HG02938 (cell line): Measurements from ENCODE around the gene FGD6.
"Not testable (repeated sequence)": the region's sequence is repeated elsewhere in the genome, so short reads cannot be mapped to it uniquely, and the experiment has no call there.

Experiments
- ATAC-seq: cut with Tn5 transposase; IDR thresholded peaks from one replicate; pipeline ENCODE4 v1.9.1; 2021; ENCODE audit warnings: mild to moderate bottlenecking, moderate library complexity; ENCODE audit not compliant: unreplicated experiment

The FGD6 gene

GRCh38 chr12:95096852-95097251, 120.4 kb downstream of the FGD6 start:
- ATAC-seq: no peak

- ATAC-seq: no peak
Measured at GRCh38 chr12:95096378-95096777, 120.9 kb downstream of the FGD6 start.

GRCh38 chr12:95095866-95096265, 121.4 kb downstream of the FGD6 start:
- ATAC-seq: not testable (repeated sequence)

GRCh38 chr12:95089462-95089861, 127.8 kb downstream of the FGD6 start:
- no peak for ATAC-seq

- ATAC-seq: peak; percentile 47
Measured at GRCh38 chr12:95088379-95088778, 128.9 kb downstream of the FGD6 start.

- no peak for ATAC-seq
Measured at GRCh38 chr12:95085612-95086011, 131.7 kb downstream of the FGD6 start.

- ATAC-seq: no peak
Measured at GRCh38 chr12:95083938-95084337, 133.3 kb downstream of the FGD6 start.

- ATAC-seq: no peak
Measured at GRCh38 chr12:95083471-95083870, 133.8 kb downstream of the FGD6 start.

GRCh38 chr12:95077341-95077740, 139.9 kb downstream of the FGD6 start:
- ATAC-seq: no peak

GRCh38 chr12:95074766-95075165, 142.5 kb downstream of the FGD6 start:
- ATAC-seq: no peak

- ATAC-seq: peak; percentile 4
Measured at GRCh38 chr12:95073698-95074520, 143.4 kb downstream of the FGD6 start.

- ATAC-seq: peak; percentile 94
Measured at GRCh38 chr12:95072900-95073697, 144.2 kb downstream of the FGD6 start, which contains the start of gene NR2C1. Gene NR2C1, minus strand, starts transcription at chr12:95073618. Its CDS starts 6,234 bp downstream, at chr12:95067384.

- no peak for ATAC-seq
Measured at GRCh38 chr12:95070378-95070777, 146.9 kb downstream of the FGD6 start.

GRCh38 chr12:95066091-95066855, 151.0 kb downstream of the FGD6 start:
- ATAC-seq: no peak

GRCh38 chr12:95060951-95061350, 156.3 kb downstream of the FGD6 start:
- no peak for ATAC-seq

GRCh38 chr12:95059984-95060383, 157.3 kb downstream of the FGD6 start:
- ATAC-seq: no peak

- ATAC-seq: no peak
Measured at GRCh38 chr12:95057424-95057823, 159.8 kb downstream of the FGD6 start.

- no peak for ATAC-seq
Measured at GRCh38 chr12:95055057-95055456, 162.2 kb downstream of the FGD6 start.

GRCh38 chr12:95054206-95054605, 163.1 kb downstream of the FGD6 start:
- no peak for ATAC-seq

GRCh38 chr12:95051241-95051640, 166.0 kb downstream of the FGD6 start:
- ATAC-seq: no peak

GRCh38 chr12:95037906-95038305, 179.4 kb downstream of the FGD6 start:
- ATAC-seq: no peak
